DMS53 treated with DMSO at 0.1 percent for 48 hours (cell line): ENCODE data around the gene NDUFA13.

Experiments used
- DNase-seq: peaks from one replicate; lab custom pipeline; 2025; ENCODE audit not compliant: unreplicated experiment; lab: John Stamatoyannopoulos, UW

The NDUFA13 gene

GRCh38 chr19:19531951-19532805 lies 16.2 kb downstream of the NDUFA13 start:
- peak; percentile 24 for DNase-seq

- DNase-seq, result no peak
Measured at GRCh38 chr19:19532806-19533701, 17.0 kb downstream of the NDUFA13 start.

- no peak for DNase-seq
Measured at GRCh38 chr19:19533841-19534240, 17.8 kb downstream of the NDUFA13 start.

GRCh38 chr19:19534556-19535265 lies 18.7 kb downstream of the NDUFA13 start:
- no peak for DNase-seq

GRCh38 chr19:19535311-19536191 lies 19.5 kb downstream of the NDUFA13 start:
- no peak for DNase-seq

- no peak for DNase-seq
Measured at GRCh38 chr19:19537075-19538048, 21.3 kb downstream of the NDUFA13 start.

- no peak for DNase-seq
Measured at GRCh38 chr19:19538061-19538784, 22.2 kb downstream of the NDUFA13 start, which contains the start of gene CILP2. CILP2 (plus strand) TSS chr19:19538265; CDS start chr19:19538350, 85 bp downstream.

- DNase-seq, result no peak
Measured at GRCh38 chr19:19538785-19539166, 22.8 kb downstream of the NDUFA13 start.

- no peak for DNase-seq
Measured at GRCh38 chr19:19539698-19540063, 23.7 kb downstream of the NDUFA13 start.

GRCh38 chr19:19540064-19540714 lies 24.2 kb downstream of the NDUFA13 start:
- no peak for DNase-seq

- DNase-seq, result peak; percentile 54
Measured at GRCh38 chr19:19540715-19541515, 24.9 kb downstream of the NDUFA13 start.

- DNase-seq, result no peak
Measured at GRCh38 chr19:19541616-19542015, 25.6 kb downstream of the NDUFA13 start.

GRCh38 chr19:19542507-19542906 lies 26.5 kb downstream of the NDUFA13 start:
- no peak for DNase-seq

- DNase-seq, result no peak
Measured at GRCh38 chr19:19543101-19543500, 27.1 kb downstream of the NDUFA13 start.

- no peak for DNase-seq
Measured at GRCh38 chr19:19543640-19544039, 27.6 kb downstream of the NDUFA13 start.

- no peak for DNase-seq
Measured at GRCh38 chr19:19544257-19544953, 28.4 kb downstream of the NDUFA13 start.
